GM12878 (cell line): ENCODE data around the gene SV2B. TPM values are rescaled to one million over a fixed set of nuclear protein-coding genes. Genes with fewer than 3 reads are reported as not detected.

Experiments used
- NRF1 ChIP-seq: conservative IDR thresholded peaks from 2 replicates; pipeline ENCODE4 v1.6.1; 2011; ENCODE audit warnings: mild to moderate bottlenecking, low read depth, low read length, improper control_type of control experiment
- TARDBP ChIP-seq: IDR thresholded peaks from 2 replicates; pipeline ENCODE4 v1.6.1; 2016; ENCODE audit warnings: borderline replicate concordance
- TCF3 ChIP-seq: IDR thresholded peaks from 2 replicates; pipeline ENCODE4 v1.6.1; 2012; ENCODE audit warnings: low read depth, mild to moderate bottlenecking, low read length, borderline replicate concordance; ENCODE audit not compliant: insufficient read depth
- polyA plus RNA-seq, 11 experiments: library from polyadenylated mRNA; depleted of rRNA in 4 of 11; unstranded in 6 of 11; stranded (reverse) in 5 of 11; fragments of >200 nt; fragmentation: Nextera tagmentation in 4 of 11; fragmentation: Illumina TruSeq in 1 of 11; extraction: Ambion mirVana in 4 of 11; extraction: Trizol in 1 of 11; gene quantifications; 1 replicate in 1 of 11; 2 replicates in 10 of 11; pipeline versions ENCODE4 v1.2.1 to v1.2.3, GENCODE V29; 2011 to 2016; ENCODE audit warnings: inconsistent platforms in 2 of 11, missing spikeins in 2 of 11, low read depth in 1 of 11
- total RNA-seq, 4 experiments: library from RNA; depleted of rRNA in 3 of 4; stranded (reverse); fragments of >200 nt in 3 of 4; fragmentation: Illumina TruSeq in 1 of 4; extraction: Trizol in 1 of 4; gene quantifications; 2 replicates each; pipeline versions ENCODE4 v1.2.1 to v1.2.3, GENCODE V29; 2013 to 2021
- TF ChIP-seq, protein P1 (sequence below): IDR thresholded peaks from 2 replicates; pipeline ENCODE4 v1.6.1; 2012; ENCODE audit warnings: improper control_type of control experiment, low read depth, low read length; ENCODE audit not compliant: insufficient replicate concordance
- TF ChIP-seq, protein P2 (sequence below): fragments of 450-650 bp; IDR thresholded peaks from 2 replicates; pipeline ENCODE4 v1.6.1; 2016; ENCODE audit warnings: mild to moderate bottlenecking, moderate library complexity, borderline replicate concordance

Gene SV2B
- total and polyA plus RNA-seq, 10 of the 15 experiments (the other 5 are each of a cell fraction or from before 2014, with no cell fraction given), result 0.03 to 1.7 (median 1.3) TPM

DNA sequence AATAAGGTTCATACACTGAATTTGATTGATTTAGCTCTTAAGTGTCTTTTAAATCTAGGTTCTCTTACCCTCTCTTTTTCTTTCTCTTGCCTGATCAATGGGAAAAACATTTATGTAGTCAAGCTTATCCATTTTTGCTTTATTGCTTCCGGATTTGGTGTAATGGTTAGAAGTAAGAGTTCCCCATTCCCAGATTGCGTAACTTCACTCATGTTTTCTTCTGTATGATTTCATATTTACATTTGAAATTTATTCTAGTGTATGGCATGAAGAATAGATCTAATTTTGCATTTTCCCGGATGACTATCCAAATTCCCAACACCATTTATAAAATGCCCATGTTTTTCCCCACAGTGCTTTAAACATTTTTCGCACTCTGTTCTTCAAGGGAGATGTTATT lies 27.9 kb upstream of the SV2B start (continued):
- TF ChIP-seq, protein P1, sequence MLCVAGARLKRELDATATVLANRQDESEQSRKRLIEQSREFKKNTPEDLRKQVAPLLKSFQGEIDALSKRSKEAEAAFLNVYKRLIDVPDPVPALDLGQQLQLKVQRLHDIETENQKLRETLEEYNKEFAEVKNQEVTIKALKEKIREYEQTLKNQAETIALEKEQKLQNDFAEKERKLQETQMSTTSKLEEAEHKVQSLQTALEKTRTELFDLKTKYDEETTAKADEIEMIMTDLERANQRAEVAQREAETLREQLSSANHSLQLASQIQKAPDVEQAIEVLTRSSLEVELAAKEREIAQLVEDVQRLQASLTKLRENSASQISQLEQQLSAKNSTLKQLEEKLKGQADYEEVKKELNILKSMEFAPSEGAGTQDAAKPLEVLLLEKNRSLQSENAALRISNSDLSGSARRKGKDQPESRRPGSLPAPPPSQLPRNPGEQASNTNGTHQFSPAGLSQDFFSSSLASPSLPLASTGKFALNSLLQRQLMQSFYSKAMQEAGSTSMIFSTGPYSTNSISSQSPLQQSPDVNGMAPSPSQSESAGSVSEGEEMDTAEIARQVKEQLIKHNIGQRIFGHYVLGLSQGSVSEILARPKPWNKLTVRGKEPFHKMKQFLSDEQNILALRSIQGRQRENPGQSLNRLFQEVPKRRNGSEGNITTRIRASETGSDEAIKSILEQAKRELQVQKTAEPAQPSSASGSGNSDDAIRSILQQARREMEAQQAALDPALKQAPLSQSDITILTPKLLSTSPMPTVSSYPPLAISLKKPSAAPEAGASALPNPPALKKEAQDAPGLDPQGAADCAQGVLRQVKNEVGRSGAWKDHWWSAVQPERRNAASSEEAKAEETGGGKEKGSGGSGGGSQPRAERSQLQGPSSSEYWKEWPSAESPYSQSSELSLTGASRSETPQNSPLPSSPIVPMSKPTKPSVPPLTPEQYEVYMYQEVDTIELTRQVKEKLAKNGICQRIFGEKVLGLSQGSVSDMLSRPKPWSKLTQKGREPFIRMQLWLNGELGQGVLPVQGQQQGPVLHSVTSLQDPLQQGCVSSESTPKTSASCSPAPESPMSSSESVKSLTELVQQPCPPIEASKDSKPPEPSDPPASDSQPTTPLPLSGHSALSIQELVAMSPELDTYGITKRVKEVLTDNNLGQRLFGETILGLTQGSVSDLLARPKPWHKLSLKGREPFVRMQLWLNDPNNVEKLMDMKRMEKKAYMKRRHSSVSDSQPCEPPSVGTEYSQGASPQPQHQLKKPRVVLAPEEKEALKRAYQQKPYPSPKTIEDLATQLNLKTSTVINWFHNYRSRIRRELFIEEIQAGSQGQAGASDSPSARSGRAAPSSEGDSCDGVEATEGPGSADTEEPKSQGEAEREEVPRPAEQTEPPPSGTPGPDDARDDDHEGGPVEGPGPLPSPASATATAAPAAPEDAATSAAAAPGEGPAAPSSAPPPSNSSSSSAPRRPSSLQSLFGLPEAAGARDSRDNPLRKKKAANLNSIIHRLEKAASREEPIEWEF, result no peak
- no peak for TF ChIP-seq TARDBP
- TF ChIP-seq, protein P2, sequence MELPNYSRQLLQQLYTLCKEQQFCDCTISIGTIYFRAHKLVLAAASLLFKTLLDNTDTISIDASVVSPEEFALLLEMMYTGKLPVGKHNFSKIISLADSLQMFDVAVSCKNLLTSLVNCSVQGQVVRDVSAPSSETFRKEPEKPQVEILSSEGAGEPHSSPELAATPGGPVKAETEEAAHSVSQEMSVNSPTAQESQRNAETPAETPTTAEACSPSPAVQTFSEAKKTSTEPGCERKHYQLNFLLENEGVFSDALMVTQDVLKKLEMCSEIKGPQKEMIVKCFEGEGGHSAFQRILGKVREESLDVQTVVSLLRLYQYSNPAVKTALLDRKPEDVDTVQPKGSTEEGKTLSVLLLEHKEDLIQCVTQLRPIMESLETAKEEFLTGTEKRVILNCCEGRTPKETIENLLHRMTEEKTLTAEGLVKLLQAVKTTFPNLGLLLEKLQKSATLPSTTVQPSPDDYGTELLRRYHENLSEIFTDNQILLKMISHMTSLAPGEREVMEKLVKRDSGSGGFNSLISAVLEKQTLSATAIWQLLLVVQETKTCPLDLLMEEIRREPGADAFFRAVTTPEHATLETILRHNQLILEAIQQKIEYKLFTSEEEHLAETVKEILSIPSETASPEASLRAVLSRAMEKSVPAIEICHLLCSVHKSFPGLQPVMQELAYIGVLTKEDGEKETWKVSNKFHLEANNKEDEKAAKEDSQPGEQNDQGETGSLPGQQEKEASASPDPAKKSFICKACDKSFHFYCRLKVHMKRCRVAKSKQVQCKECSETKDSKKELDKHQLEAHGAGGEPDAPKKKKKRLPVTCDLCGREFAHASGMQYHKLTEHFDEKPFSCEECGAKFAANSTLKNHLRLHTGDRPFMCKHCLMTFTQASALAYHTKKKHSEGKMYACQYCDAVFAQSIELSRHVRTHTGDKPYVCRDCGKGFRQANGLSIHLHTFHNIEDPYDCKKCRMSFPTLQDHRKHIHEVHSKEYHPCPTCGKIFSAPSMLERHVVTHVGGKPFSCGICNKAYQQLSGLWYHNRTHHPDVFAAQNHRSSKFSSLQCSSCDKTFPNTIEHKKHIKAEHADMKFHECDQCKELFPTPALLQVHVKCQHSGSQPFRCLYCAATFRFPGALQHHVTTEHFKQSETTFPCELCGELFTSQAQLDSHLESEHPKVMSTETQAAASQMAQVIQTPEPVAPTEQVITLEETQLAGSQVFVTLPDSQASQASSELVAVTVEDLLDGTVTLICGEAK, result no peak
- TF ChIP-seq NRF1, result no peak
- TF ChIP-seq TCF3, result no peak
